Muscle of leg (tissue), 11 donors: Measurements from ENCODE around the gene C9orf78. TPM values are rescaled to one million over a fixed set of nuclear protein-coding genes. Genes with fewer than 3 reads are reported as not detected.

Source experiments
- DNase-seq: peaks from one replicate; pipeline ENCODE4 v3.0.0; 2013
- H3K27ac ChIP-seq: one replicate; pipeline ENCODE4 v1.5.1; 2013; ENCODE audit warnings: mild to moderate bottlenecking, low read length, control low read depth
- H3K27me3 ChIP-seq: one replicate; pipeline ENCODE4 v1.6.1; 2013; ENCODE audit warnings: low read length; ENCODE audit not compliant: control insufficient read depth, insufficient read depth
- H3K36me3 ChIP-seq: one replicate; pipeline ENCODE4 v1.6.1; 2013; ENCODE audit warnings: low read length; ENCODE audit not compliant: control insufficient read depth, insufficient read depth
- H3K4me1 ChIP-seq: one replicate; pipeline ENCODE4 v1.6.1; 2013; ENCODE audit warnings: low read length; ENCODE audit not compliant: control insufficient read depth, insufficient read depth
- H3K4me3 ChIP-seq: one replicate; pipeline ENCODE4 v1.5.1; 2013; ENCODE audit warnings: low read length, control low read depth
- H3K9me3 ChIP-seq: replicated peaks from 2 replicates; pipeline ENCODE4 v1.6.1; 2013; ENCODE audit warnings: low read depth, low read length; ENCODE audit not compliant: control insufficient read depth
- WGBS: methylation state at CpG from one replicate; pipeline ENCODE4 v1.1.5; 2013; ENCODE audit warnings: missing lambda C conversion rate; ENCODE audit not compliant: insufficient coverage; 5-methylcytosine and 5-hydroxymethylcytosine counted together
- polyA plus RNA-seq, 8 donors: library from polyadenylated mRNA; unstranded; fragments of 120-200 nt; gene quantifications; one replicate each; pipeline versions ENCODE4 v1.2.1 to v1.2.3, GENCODE V29; 2013; ENCODE audit warnings: inconsistent platforms in 1 of 8, low replicate concordance in 1 of 8; ENCODE audit not compliant: insufficient read length in 8 of 8, insufficient read depth in 1 of 8
- total RNA-seq: library from RNA; stranded (reverse); fragments of 120-200 nt; gene quantifications from one replicate; pipeline ENCODE4 v1.2.4, GENCODE V29; 2013

Gene C9orf78
- total and polyA plus RNA-seq, 9 donors: 36.2 to 62.3 (median 50.1) TPM

- Histone ChIP-seq H3K4me3 (no peak overlapping the region), H3K36me3 (peaks cover 47% of the 10 kb centered on the region)
- WGBS: no CpG with 5 or more reads among the region's 6 CpGs
Measured at GRCh38 chr9:129826344-129826743, 8.7 kb downstream of the C9orf78 start.

GRCh38 chr9:129823935-129824601 lies 11.0 kb downstream of the C9orf78 start, which contains the start of gene TOR1A:
Gene TOR1A, minus strand, starts transcription at chr9:129824136. Its CDS starts 51 bp downstream, at chr9:129824085.
- Histone ChIP-seq H3K4me3 (peak within 1 kb of the TSS; percentile 70), H3K9me3 (no peaks in the 10 kb centered on the region), H3K36me3 (peaks cover 46% of the 10 kb centered on the region), H3K27me3 (no peaks in the 10 kb centered on the region), H3K4me1 (peaks cover 7% of the 10 kb centered on the region), H3K27ac (no peak within 1 kb of the TSS)
- under 1% methylated on average over 39 of the region's 47 CpGs for WGBS
- peak; percentile 97 for DNase-seq

More at GRCh38 chr9:129826344-129826743, 8.7 kb downstream of the C9orf78 start:
- H3K27me3 ChIP-seq: no peaks in the 10 kb centered on the region
- no peak for DNase-seq
- H3K9me3 ChIP-seq: no peaks in the 10 kb centered on the region
- H3K4me1 ChIP-seq: peaks cover 7% of the 10 kb centered on the region
- no peak overlapping the region for H3K27ac ChIP-seq

GRCh38 chr9:129823542-129823934 lies 11.5 kb downstream of the C9orf78 start:
- no peaks in the 10 kb centered on the region for H3K27me3 ChIP-seq
- H3K4me1 ChIP-seq: peaks cover 7% of the 10 kb centered on the region
- no peak for DNase-seq
- H3K36me3 ChIP-seq: peaks cover 46% of the 10 kb centered on the region
- H3K4me3 ChIP-seq: peak overlapping the region; percentile 70
- H3K27ac ChIP-seq: no peak overlapping the region
- H3K9me3 ChIP-seq: no peaks in the 10 kb centered on the region
- 0% methylated on average over 6 of the region's 15 CpGs for WGBS

- Histone ChIP-seq H3K27me3 (no peaks in the 10 kb centered on the region), H3K27ac (no peak overlapping the region), H3K9me3 (no peaks in the 10 kb centered on the region), H3K4me3 (peak overlapping the region; percentile 47), H3K36me3 (peaks cover 47% of the 10 kb centered on the region), H3K4me1 (peaks cover 7% of the 10 kb centered on the region)
- DNase-seq: no peak
- 25% methylated on average over 17 of the region's 26 CpGs for WGBS
Measured at GRCh38 chr9:129822898-129823541, 12.1 kb downstream of the C9orf78 start.

- Histone ChIP-seq H3K4me3 (no peak overlapping the region), H3K4me1 (no peaks in the 10 kb centered on the region), H3K36me3 (peaks cover 76% of the 10 kb centered on the region), H3K27me3 (no peaks in the 10 kb centered on the region), H3K9me3 (no peaks in the 10 kb centered on the region), H3K27ac (no peak overlapping the region)
- WGBS: 98% methylated on average over 11 of the region's 14 CpGs
- no peak for DNase-seq
Measured at GRCh38 chr9:129816501-129817435, 18.3 kb downstream of the C9orf78 start.

GRCh38 chr9:129815278-129815677 lies 19.8 kb downstream of the C9orf78 start:
- WGBS: 92% methylated on average over 11 of the region's 11 CpGs
- H3K36me3 ChIP-seq: peaks cover 67% of the 10 kb centered on the region
- DNase-seq: no peak

GRCh38 chr9:129814432-129815223 lies 20.4 kb downstream of the C9orf78 start:
- no peak overlapping the region for H3K27ac ChIP-seq
- H3K27me3 ChIP-seq: no peaks in the 10 kb centered on the region
- H3K36me3 ChIP-seq: peaks cover 69% of the 10 kb centered on the region
- DNase-seq: no peak
- no peaks in the 10 kb centered on the region for H3K4me1 ChIP-seq
- WGBS: 84% methylated on average over 16 of the region's 17 CpGs
- no peak overlapping the region for H3K4me3 ChIP-seq
- H3K9me3 ChIP-seq: no peaks in the 10 kb centered on the region

More at GRCh38 chr9:129815278-129815677, 19.8 kb downstream of the C9orf78 start:
- H3K27me3 ChIP-seq: no peaks in the 10 kb centered on the region
- H3K27ac ChIP-seq: no peak overlapping the region
- H3K4me1 ChIP-seq: no peaks in the 10 kb centered on the region
- H3K9me3 ChIP-seq: no peaks in the 10 kb centered on the region
- no peak overlapping the region for H3K4me3 ChIP-seq

GRCh38 chr9:129813661-129814060 lies 21.4 kb downstream of the C9orf78 start:
- H3K9me3 ChIP-seq: no peaks in the 10 kb centered on the region
- H3K27ac ChIP-seq: no peak overlapping the region
- no peak for DNase-seq
- peaks cover 72% of the 10 kb centered on the region for H3K36me3 ChIP-seq
- no peak overlapping the region for H3K4me3 ChIP-seq
- no peaks in the 10 kb centered on the region for H3K27me3 ChIP-seq
- WGBS: 87% methylated on average over 3 of the region's 9 CpGs
- H3K4me1 ChIP-seq: no peaks in the 10 kb centered on the region

GRCh38 chr9:129812385-129812784 lies 22.7 kb downstream of the C9orf78 start:
- H3K36me3 ChIP-seq: peaks cover 70% of the 10 kb centered on the region
- H3K4me3 ChIP-seq: no peak overlapping the region
- H3K27me3 ChIP-seq: no peaks in the 10 kb centered on the region
- no peak for DNase-seq
- 89% methylated on average over 9 of the region's 9 CpGs for WGBS
- no peak overlapping the region for H3K27ac ChIP-seq
- H3K4me1 ChIP-seq: no peaks in the 10 kb centered on the region
- H3K9me3 ChIP-seq: no peaks in the 10 kb centered on the region
